NT2/D1 (cell line): ENCODE data around the gene MRPL37.

Source experiments
- SUZ12 ChIP-seq: IDR thresholded peaks from 2 replicates; pipeline ENCODE4 v1.6.1; 2011; ENCODE audit not compliant: insufficient read length, insufficient read depth; ENCODE audit errors: extremely low read depth
- YY1 ChIP-seq: IDR thresholded peaks from 2 replicates; pipeline ENCODE4 v1.6.1; 2011; ENCODE audit not compliant: insufficient read length, insufficient read depth

GRCh38 chr1:54218883-54219687, 19.1 kb downstream of the MRPL37 start:
- no peak for TF ChIP-seq YY1
- no peak for TF ChIP-seq SUZ12
